ENCODE results near the gene TBX5.

Gene TBX5

GRCh38 chr12:114408886-114409851, 3.2 kb upstream of the TBX5 start:
- FAIRE-seq (no peak), DNase-seq (ENCODE audit: insufficient read length, low spot score) (no peak)
- no peak for TF ChIP-seq CTCF (IDR thresholded peaks at IDR 0.05; ENCODE audit: insufficient read depth, missing control alignments)

GRCh38 chr12:114408471-114408885, 2.5 kb upstream of the TBX5 start:
- no peak for DNase-seq (ENCODE audit: insufficient read length, low spot score)
- FAIRE-seq, result no peak
- TF ChIP-seq CTCF (IDR thresholded peaks at IDR 0.05; ENCODE audit: insufficient read depth, missing control alignments), result no peak

DNA sequence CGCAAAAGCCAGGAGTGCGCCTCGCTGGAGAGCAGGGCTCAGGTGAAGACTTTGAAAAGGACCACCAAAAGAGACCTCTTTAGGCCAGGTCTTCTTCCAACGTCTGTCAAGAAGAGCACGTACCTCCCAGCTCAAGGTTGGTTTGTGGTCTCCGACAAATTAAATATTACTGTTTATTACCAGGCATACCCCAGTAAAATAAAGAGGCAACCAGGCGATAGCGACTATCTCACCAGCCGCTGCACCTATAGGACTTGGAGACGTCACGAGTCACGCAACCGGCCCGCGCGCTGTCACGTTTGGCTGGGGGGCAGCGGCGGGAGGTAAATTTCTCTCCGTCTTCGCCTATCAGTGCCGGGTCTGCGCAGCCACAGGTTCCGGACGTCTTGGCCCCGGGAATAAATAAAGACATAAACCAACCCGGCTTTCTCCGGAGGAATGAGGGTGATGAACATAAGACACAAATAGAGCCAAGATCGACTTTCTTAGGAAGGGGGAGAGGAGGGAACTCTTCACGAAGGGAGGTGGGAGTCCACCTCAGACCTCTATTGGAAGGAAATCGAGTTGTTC, 2.0 kb upstream of the TBX5 start:
- no peak for TF ChIP-seq CTCF (IDR thresholded peaks at IDR 0.05; ENCODE audit: insufficient read depth, missing control alignments)
- DNase-seq (ENCODE audit: insufficient read length, low spot score) (no peak), FAIRE-seq (no peak)

DNA sequence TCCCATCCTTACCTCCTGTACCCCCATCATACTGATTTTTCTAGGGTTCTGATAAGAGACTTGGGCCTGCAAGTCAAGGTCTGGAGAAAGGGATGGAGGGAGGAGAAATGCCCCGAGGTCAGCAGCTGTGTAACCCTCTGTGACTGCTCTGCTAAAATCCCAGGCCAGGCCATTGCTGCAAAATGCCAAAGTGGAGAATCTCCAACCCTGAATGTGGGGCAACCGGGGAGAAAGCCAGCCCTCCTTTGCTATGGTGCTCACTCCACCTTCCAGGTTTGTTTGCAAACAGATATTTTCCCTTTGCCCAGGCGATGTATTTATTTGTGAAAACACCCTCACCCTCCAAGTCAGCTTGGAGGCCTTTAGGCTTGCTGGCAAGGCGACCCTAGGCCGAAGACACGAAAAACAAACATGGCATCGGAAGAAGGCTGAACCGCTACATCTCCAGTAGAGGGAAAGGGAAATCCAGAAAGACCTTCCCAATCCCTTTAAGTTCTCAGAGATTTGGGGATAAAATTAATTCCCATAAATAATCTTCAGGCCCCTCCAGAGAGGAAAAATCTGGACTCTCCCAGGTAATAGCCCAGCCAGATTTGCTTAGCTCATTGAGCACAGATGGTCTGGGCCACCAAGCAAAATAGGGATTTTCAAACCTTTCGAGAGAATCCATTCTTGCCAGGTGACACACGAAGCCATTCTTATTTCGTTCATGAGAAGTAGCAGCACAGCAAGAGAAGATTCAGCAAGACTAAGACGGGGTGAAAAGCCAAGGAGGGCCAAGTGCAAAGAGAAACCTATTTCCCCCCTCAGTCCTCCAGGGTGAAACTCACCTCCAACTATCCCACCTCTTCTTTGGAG, 1.3 kb upstream of the TBX5 start:
- DNase-seq (ENCODE audit: insufficient read length, low spot score) (no peak), FAIRE-seq (no peak)
- TF ChIP-seq CTCF (IDR thresholded peaks at IDR 0.05; ENCODE audit: insufficient read depth, missing control alignments), result no peak

DNA sequence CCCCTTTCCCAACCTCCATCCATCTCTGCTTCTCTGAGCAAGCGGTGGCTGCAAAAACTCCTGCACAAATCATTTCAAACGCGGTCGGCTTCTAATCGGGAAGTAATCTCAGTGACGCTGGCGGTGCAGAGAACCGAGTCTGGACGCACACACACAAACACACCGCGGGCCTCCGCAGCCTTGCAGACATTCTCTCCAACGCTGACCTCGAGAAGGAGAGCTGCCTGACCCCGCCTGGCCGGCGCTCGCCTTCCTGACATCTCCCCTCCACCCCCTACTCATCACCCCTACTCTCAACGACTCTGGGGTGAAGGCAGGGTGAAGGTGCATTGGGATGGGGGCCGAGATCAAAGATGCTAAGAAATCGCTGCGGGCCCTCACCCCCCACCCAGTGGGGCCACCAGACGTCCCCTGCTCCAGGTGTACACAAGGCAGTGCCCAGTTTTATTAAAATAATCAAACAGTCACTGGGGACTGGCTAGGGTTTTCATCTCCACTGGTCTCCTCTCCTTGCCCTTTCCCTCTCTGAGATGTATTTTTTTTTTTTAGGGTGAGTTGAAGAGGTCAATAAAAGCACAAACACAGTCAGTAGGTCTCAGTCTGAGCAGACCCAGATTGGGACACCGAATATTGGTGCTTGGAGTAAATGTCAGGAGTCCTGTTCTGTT, 506 bp upstream of the TBX5 start:
- FAIRE-seq, result no peak
- TF ChIP-seq CTCF (IDR thresholded peaks at IDR 0.05; ENCODE audit: insufficient read depth, missing control alignments), result no peak
- DNase-seq (ENCODE audit: insufficient read length, low spot score), result no peak

DNA sequence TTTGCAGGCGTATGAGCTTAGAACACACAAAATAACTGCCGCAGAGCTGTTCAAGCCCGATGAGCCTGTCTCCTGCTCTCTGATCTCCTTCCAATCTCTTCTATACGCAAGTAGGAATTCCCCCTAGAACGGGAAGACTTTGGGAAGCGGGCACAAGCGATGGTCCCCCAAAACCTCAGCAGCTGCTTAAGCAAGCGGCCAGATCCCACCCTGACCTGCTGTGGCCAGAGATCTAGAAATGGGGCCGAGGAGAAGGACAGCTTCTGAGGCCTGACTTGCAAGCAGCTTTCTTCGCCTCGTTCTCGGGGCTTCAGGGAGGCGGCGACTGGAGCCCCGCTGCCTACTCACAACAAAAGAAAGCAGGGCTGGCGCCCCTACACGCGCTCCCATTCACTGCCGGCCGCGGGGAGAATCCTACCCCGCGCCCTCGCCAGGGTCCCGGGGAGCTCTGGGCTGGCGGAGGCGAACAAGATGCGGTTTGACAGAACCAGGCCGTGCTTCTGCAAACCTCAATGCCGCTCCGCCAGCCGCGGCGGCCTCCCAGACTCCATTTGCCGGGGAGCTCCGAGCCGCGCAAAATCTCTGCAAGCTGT, 922 bp downstream of the TBX5 start:
- DNase-seq (ENCODE audit: insufficient read length, low spot score) (no peak), FAIRE-seq (no peak)
- TF ChIP-seq CTCF (IDR thresholded peaks at IDR 0.05; ENCODE audit: insufficient read depth, missing control alignments), result no peak

All from D721Med (cell line).